Tibial nerve (tissue), 4 donors: ENCODE measurements around the gene MRGPRD. TPM values are rescaled to one million over a fixed set of nuclear protein-coding genes. Genes with fewer than 3 reads are reported as not detected.

ENCODE experiments used
- DNase-seq, 2 donors: peaks; one replicate each; pipeline ENCODE4 v3.0.0-alpha.2; 2019; ENCODE audit warnings: low spot score in 2 of 2
- H3K27ac ChIP-seq, 4 donors: fragments of 200-600 bp; sonication (generic) in 3 of 4; one replicate each; pipeline ENCODE4 v1.5.1; 2017 to 2019; ENCODE audit warnings: mild to moderate bottlenecking in 1 of 4
- H3K27me3 ChIP-seq, 2 donors: fragments of 200-600 bp; sonication (generic) in 1 of 2; one replicate each; pipeline versions ENCODE4 v1.5.1 to v1.6.0; 2017 to 2019
- H3K36me3 ChIP-seq, 3 donors: fragments of 200-600 bp; sonication (generic); one replicate each; pipeline ENCODE4 v1.5.1; 2018 to 2019
- H3K4me1 ChIP-seq, 4 donors: fragments of 200-600 bp; sonication (generic) in 3 of 4; one replicate each; pipeline ENCODE4 v1.5.1; 2017 to 2019
- H3K4me3 ChIP-seq, 4 donors: fragments of 200-600 bp; sonication (generic) in 3 of 4; one replicate each; pipeline ENCODE4 v1.5.1; 2017 to 2019; ENCODE audit warnings: mild to moderate bottlenecking in 1 of 4, moderate library complexity in 1 of 4
- H3K9me3 ChIP-seq, 4 donors: fragments of 200-600 bp; sonication (generic) in 3 of 4; one replicate each; pipeline ENCODE4 v1.5.1; 2017 to 2019
- CTCF ChIP-seq, 5 experiments: fragments of 200-600 bp in 3 of 5; fragments of 450-650 bp in 2 of 5; sonication (generic) in 3 of 5; IDR thresholded peaks; one replicate each; pipeline ENCODE4 v1.5.1; 2016 to 2019; ENCODE audit warnings: antibody characterized with exemption in 5 of 5, mild to moderate bottlenecking in 3 of 5, moderate library complexity in 2 of 5
- EP300 ChIP-seq, 2 donors: sonication (generic); formaldehyde crosslinking; IDR thresholded peaks; one replicate each; pipeline ENCODE4 v1.6.1; 2017; ENCODE audit warnings: antibody characterized with exemption in 2 of 2, mild to moderate bottlenecking in 1 of 2
- POLR2A ChIP-seq, 2 donors: fragments of 450-650 bp; IDR thresholded peaks; one replicate each; pipeline ENCODE4 v1.6.1; 2017; ENCODE audit warnings: antibody characterized with exemption in 2 of 2, mild to moderate bottlenecking in 2 of 2, moderate library complexity in 2 of 2
- WGBS, 2 donors: methylation state at CpG; one replicate each; pipeline ENCODE4 v1.1.5; 2018; 5-methylcytosine and 5-hydroxymethylcytosine counted together
- total RNA-seq, 4 donors: library from RNA; depleted of rRNA; stranded (reverse); fragments of >200 nt; gene quantifications; one replicate each; pipeline ENCODE4 v1.1.0, GENCODE V29; 2016

The MRGPRD gene
- total RNA-seq, 4 donors from 2014 or later, result not detected

GRCh38 chr11:68932933-68933577 lies 47.7 kb downstream of the MRGPRD start:
- WGBS, 2 donors, result 92 to 94% methylated on average over 23 to 24 of the region's 24 CpGs
- no peak for DNase-seq
- H3K36me3 ChIP-seq, result peaks cover 0 to 100% (median 40%) of the 10 kb centered on the region in 3 donors
- TF ChIP-seq EP300 (IDR thresholded peaks at IDR 0.05) (no peak), CTCF (IDR thresholded peaks at IDR 0.05) (no peak), POLR2A (IDR thresholded peaks at IDR 0.05) (no peak)
- H3K4me3 ChIP-seq, result no peak overlapping the region
- H3K9me3 ChIP-seq, result no peaks in the 10 kb centered on the region
- H3K27ac ChIP-seq, result no peak overlapping the region
- H3K4me1 ChIP-seq, result peaks cover 0 to 5% (median 0%) of the 10 kb centered on the region in 4 donors
- H3K27me3 ChIP-seq, result no peaks in the 10 kb centered on the region

GRCh38 chr11:68932358-68932757 lies 48.4 kb downstream of the MRGPRD start:
- Histone ChIP-seq H3K4me1 (peaks cover 0 to 12% (median 0%) of the 10 kb centered on the region in 4 donors), H3K36me3 (peaks cover 0 to 99% (median 40%) of the 10 kb centered on the region in 3 donors), H3K9me3 (no peaks in the 10 kb centered on the region), H3K27me3 (no peaks in the 10 kb centered on the region), H3K4me3 (no peak overlapping the region), H3K27ac (no peak overlapping the region)
- 85 to 90% methylated on average over 6 to 7 of the region's 7 CpGs for WGBS, 2 donors
- DNase-seq, result no peak
- TF ChIP-seq CTCF (IDR thresholded peaks at IDR 0.05) (no peak), EP300 (IDR thresholded peaks at IDR 0.05) (no peak), POLR2A (IDR thresholded peaks at IDR 0.05) (no peak)

- TF ChIP-seq EP300 (IDR thresholded peaks at IDR 0.05) (no peak), CTCF (IDR thresholded peaks at IDR 0.05) (no peak), POLR2A (IDR thresholded peaks at IDR 0.05) (no peak)
- H3K4me1 ChIP-seq, result peaks cover 0 to 12% (median 0%) of the 10 kb centered on the region in 4 donors
- no peak overlapping the region for H3K27ac ChIP-seq
- WGBS, 2 donors, result 87 to 88% methylated on average over 17 of the region's 17 CpGs
- no peaks in the 10 kb centered on the region for H3K9me3 ChIP-seq
- no peaks in the 10 kb centered on the region for H3K27me3 ChIP-seq
- H3K36me3 ChIP-seq, result peaks cover 0 to 99% (median 40%) of the 10 kb centered on the region in 3 donors
- no peak for DNase-seq
- no peak overlapping the region for H3K4me3 ChIP-seq
These were observed 48.9 kb downstream of the MRGPRD start for GRCh38 chr11:68931911-68932310.

- Histone ChIP-seq H3K27ac (no peak overlapping the region), H3K4me3 (no peak overlapping the region), H3K4me1 (peaks cover 0 to 12% (median 0%) of the 10 kb centered on the region in 4 donors), H3K9me3 (peaks cover 0 to 3% (median under 1%) of the 10 kb centered on the region in 4 donors), H3K27me3 (no peaks in the 10 kb centered on the region), H3K36me3 (peaks cover 0 to 99% (median 40%) of the 10 kb centered on the region in 3 donors)
- DNase-seq, result no peak
- 92% methylated on average over 14 to 17 of the region's 21 CpGs for WGBS, 2 donors
- TF ChIP-seq POLR2A (IDR thresholded peaks at IDR 0.05), result no peak
- no peak for TF ChIP-seq CTCF (IDR thresholded peaks at IDR 0.05)
- TF ChIP-seq EP300 (IDR thresholded peaks at IDR 0.05), result no peak
These were observed 49.6 kb downstream of the MRGPRD start for GRCh38 chr11:68930991-68931855.

Other genes with a start within 250 kb of the MRGPRD start
- gene TESMIN, start 229.5 kb downstream of the MRGPRD start, total RNA-seq, result under 1 TPM in 1 of 4 donors, not detected in 3; 0.42 TPM
- 10 to 100 TPM; 32.9 to 84.9 (median 49.2) TPM for gene CPT1A, start 139.1 kb downstream of the MRGPRD start, total RNA-seq
- 10 to 100 TPM; 35.9 to 78.0 (median 49.8) TPM for gene MRPL21, start 77.2 kb downstream of the MRGPRD start, total RNA-seq
- 10 to 100 TPM; 12.9 to 29.4 (median 22.3) TPM for gene IGHMBP2, start 77.1 kb downstream of the MRGPRD start, total RNA-seq
- gene MRGPRF, start 32.3 kb upstream of the MRGPRD start, total RNA-seq, result 10 to 100 TPM; 34.2 to 67.9 (median 46.3) TPM
- 10 to 100 TPM; 27.1 to 36.1 (median 31.3) TPM for gene TPCN2, start 67.9 kb upstream of the MRGPRD start, total RNA-seq
- 1 to 10 TPM; 3.3 to 4.6 (median 4.1) TPM for gene SMIM38, start 174.9 kb upstream of the MRGPRD start, total RNA-seq